ENCODE measurements around the gene EXOC5.

DNA sequence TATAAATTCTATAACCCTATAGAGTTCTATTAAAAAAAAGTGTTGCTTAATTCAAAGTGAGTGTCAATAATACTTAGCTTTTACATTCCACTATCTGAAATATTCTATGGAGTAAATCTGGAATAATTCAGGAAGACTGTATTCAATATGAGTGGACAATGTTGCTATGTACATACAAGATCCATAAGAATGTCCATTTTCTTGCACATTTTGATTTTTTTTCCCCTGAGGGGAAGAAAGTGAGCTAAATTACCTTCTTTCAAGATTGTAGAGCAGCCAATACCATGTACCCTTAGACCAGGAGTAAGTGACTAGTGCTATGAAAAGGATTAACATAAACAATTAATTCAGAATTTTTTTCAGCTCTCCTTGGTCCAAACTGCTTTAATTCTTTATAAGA, 25.4 kb downstream of the EXOC5 start:
- TF ChIP-seq ZNF423 (tag by site-specific recombination; IDR thresholded peaks at IDR 0.05) (no peak), ZFHX2 (tag by site-specific recombination; conservative IDR thresholded peaks at IDR 0.05) (no peak), KLF7 (tag by site-specific recombination; IDR thresholded peaks at IDR 0.05; ENCODE audit: borderline replicate concordance) (no peak), ZNF24 (tag by site-specific recombination; IDR thresholded peaks at IDR 0.05) (no peak), ZNF311 (tag by site-specific recombination; IDR thresholded peaks at IDR 0.05; ENCODE audit: borderline replicate concordance) (no peak), ZNF514 (tag by site-specific recombination; IDR thresholded peaks at IDR 0.05) (no peak)
- TF ChIP-seq, protein P1, sequence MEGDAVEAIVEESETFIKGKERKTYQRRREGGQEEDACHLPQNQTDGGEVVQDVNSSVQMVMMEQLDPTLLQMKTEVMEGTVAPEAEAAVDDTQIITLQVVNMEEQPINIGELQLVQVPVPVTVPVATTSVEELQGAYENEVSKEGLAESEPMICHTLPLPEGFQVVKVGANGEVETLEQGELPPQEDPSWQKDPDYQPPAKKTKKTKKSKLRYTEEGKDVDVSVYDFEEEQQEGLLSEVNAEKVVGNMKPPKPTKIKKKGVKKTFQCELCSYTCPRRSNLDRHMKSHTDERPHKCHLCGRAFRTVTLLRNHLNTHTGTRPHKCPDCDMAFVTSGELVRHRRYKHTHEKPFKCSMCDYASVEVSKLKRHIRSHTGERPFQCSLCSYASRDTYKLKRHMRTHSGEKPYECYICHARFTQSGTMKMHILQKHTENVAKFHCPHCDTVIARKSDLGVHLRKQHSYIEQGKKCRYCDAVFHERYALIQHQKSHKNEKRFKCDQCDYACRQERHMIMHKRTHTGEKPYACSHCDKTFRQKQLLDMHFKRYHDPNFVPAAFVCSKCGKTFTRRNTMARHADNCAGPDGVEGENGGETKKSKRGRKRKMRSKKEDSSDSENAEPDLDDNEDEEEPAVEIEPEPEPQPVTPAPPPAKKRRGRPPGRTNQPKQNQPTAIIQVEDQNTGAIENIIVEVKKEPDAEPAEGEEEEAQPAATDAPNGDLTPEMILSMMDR (tag by site-specific recombination; IDR thresholded peaks at IDR 0.05) = no peak

Data from HEK293 (cell line).